Activated CD4-positive, alpha-beta T cell treated with anti-CD3 and anti-CD28 coated beads for 48 hours (primary cell): ENCODE data around the gene MROH2A.

Experiments
- DNase-seq: peaks from one replicate; pipeline ENCODE4 v3.0.0-alpha.2; 2020

Gene MROH2A

GRCh38 chr2:233819884-233820773 lies 42.0 kb downstream of the MROH2A start:
- no peak for DNase-seq

DNA sequence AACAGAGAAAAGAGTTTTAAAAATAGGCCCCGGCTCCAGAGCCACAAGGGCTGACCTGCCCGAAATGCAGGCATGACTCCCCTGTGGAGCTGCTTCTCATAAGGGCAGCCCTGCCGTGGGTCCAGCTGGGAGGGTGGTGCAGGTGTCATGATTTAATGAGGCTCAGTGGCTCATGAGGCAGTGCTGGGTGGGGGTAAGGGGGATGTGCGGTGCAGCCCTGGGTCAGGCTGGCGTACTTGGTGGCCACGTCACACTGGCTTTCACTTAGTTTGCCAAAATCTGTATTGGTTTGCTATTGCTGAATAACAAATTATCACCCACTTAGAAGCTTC lies 42.6 kb downstream of the MROH2A start:
- DNase-seq = no peak

DNA sequence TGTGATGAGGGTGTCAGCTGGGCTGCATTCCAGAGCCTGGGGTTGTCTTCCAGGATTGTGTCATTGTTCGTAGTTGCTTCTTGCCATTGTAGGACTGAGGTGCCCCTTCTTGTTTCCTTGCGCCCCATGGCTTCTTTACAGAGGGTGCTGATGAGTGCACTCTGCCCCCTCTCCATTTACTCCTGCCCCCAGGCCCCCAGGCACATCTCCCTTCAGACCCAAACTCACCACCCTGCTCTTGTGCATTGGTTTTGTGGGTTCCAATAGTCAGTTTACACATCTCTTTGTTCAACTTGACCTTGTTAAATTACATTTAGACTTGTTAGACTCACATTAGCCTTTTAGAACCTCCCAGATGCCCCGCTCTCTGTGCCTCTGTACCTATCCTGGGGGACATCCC lies 43.1 kb downstream of the MROH2A start:
- DNase-seq = no peak

DNA sequence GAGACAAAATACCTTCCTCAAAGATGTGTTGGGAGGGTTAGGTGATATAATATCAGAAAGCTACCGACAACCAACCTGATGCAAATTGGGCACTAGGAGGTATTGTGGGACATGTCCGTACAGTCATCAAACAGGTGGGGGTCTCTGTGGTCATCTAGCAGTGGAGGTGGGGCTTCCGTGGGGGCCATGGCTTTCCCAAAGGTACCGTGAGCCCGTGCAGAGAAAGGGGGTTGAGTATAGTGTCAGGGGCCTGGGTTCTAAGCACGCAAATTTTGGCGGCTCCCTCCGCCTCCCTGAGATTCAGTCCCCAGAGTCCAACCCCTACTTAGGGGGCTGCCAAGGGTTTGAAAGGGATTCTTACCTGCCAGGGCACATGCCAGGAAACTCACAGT lies 43.6 kb downstream of the MROH2A start:
- DNase-seq = no peak

GRCh38 chr2:233822101-233822771 lies 44.1 kb downstream of the MROH2A start:
- no peak for DNase-seq

- DNase-seq = no peak
Measured at GRCh38 chr2:233822781-233823730, 44.9 kb downstream of the MROH2A start.

DNA sequence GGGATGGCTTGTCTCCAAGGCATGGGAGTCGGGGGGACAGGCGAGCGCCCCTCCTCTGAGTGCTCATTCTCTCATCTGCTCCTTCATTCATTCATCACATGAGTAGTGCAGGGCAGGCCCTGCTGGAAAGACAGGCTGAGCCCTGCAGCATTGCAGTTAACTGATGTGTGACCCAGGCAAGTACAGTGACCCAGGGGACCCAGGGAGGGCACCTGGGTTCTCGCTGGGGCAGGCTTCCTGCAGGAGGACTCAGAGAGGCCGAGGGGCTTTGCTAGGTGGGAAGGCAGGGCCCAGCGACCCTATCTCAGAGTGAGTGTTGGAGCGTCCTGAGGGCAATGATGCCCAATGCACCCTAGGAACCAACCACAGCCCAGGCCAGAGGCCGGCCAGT lies 45.6 kb downstream of the MROH2A start:
- DNase-seq = no peak

- DNase-seq = no peak
Measured at GRCh38 chr2:233824373-233824772, 46.2 kb downstream of the MROH2A start.

GRCh38 chr2:233828546-233829192 lies 50.5 kb downstream of the MROH2A start:
- no peak for DNase-seq

- DNase-seq = no peak
Measured at GRCh38 chr2:233829193-233830110, 51.3 kb downstream of the MROH2A start.

DNA sequence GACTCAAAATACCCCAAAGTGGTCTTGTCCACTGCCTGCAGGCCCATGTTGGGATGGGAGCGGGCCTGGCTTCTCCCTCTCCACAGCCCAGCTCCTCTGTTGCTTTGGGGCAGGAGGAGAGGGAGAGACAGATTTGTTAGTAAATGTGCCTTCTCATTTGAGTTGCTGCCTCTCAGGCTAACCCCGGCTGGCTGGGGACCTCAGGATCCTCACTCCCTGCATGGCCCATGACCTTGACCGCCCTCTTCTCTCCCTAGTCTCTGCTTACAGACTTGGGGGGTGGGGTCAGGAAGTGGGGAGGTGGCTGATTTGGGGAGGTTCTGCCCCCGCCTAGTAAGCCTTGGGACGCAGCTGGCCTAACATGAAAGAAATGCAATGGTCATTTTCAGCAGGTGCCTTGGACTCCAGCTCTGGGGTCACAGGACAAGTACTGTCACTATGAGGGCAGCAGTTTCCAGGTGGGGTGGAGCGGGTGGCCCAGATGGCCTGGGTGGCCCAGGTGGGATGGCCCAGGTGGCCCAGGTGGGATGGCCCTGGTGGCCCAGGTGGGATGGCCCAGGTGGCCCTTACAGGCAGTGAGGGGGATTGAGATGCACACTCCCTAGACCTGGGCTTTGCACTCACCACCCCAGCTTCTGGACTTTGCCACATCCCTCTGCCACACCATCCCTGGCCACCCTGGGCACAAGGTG lies 52.1 kb downstream of the MROH2A start:
- no peak for DNase-seq

GRCh38 chr2:233831011-233831721 lies 53.0 kb downstream of the MROH2A start:
- DNase-seq = no peak

GRCh38 chr2:233831861-233832260 lies 53.7 kb downstream of the MROH2A start:
- no peak for DNase-seq

GRCh38 chr2:233832414-233832813 lies 54.3 kb downstream of the MROH2A start:
- DNase-seq = no peak

DNA sequence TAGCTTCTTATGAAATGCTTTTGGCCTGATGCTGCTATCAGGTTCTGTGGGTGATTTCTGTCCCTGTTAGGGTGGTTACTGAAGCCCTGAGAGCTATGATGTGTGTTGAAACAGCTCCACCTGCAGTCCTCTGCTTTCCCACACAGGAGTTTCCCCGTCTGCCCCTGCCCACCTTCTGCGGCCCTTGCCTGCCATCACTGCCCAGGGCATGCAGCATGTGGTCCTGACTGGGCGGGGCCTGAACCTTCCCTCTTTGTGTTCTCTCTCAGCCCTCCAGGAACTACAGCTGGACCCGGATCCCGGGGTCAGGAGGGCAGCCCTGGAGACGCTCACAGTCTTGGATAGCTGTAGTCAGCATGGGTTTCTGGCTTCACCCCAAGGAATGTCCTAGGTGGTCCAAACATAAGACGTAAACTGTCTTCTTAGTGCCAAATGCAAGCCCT lies 54.8 kb downstream of the MROH2A start:
- DNase-seq = no peak

DNA sequence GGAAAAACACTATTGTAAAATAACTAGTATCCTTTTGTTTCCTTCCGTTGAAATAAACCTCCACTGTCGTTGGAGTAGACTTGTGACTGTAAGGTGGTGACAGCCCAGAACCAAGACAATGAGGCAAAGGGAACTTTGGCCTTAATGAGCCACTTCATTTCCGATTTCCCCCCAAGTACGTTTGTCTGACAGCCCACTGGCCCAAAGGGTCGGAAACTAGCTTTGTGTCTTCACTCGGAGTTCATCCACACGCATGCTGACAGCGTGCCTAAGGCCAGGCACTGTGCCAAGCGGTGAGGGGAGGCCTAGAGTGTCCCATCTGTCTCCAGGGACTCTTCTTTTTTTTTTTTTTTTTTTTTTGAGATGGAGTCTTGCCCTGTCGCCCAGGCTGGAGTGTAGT lies 55.2 kb downstream of the MROH2A start:
- DNase-seq = no peak

DNA sequence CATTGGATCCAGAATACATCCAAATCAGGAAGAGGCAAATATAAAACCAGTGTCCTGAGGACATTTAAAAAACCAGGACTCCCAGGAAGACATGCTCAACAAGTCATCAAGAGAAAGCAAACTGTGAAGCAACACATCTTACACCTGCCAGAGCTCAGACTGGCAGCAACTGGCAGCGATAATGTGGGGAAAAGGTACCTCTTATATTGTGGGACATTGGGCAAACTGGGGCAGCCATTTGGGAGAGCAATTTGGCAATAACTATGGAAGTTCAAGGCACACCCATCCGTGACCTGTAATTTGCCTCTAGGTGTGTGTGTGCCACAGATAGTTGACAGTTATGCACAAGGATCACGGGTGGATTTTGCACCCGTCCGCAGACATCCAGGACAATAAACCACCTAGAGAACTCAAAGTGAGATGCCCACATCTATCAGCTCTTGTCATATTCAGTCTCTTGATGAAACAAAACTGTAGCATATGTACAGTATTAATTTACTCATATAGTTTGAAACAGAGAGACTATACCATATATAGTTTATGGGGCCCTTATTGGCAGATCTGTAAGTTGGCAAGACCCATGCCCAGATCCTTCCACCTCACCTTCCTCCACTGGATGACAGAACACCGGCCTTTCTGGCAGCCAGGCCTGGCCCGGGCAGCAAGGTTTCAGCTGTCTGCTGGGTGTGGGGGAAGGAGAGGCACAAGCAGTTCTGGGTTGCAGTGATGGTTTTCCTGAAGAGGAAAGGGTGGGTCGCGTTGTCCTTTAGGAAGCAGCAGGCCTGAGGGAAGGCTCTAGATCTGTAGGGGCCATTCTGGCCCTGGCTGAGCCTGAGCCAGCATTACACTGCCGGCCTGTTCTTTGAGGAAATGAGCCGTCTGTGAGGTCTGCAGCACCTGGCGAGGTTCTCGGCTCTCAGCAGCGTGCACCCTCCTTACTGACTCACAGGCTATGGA lies 57.4 kb downstream of the MROH2A start:
- no peak for DNase-seq

- no peak for DNase-seq
Measured at GRCh38 chr2:233836359-233836758, 58.2 kb downstream of the MROH2A start.

GRCh38 chr2:233837694-233838229 lies 59.6 kb downstream of the MROH2A start:
- no peak for DNase-seq
